ENCODE measurements around the gene RNF166.

RNF166 gene

GRCh38 chr16:88723507-88723887, 17.3 kb upstream of the RNF166 start:
- TF ChIP-seq CTCF (IDR thresholded peaks at IDR 0.05; ENCODE audit: low read depth, low read length) = no peak
- H3K4me3 ChIP-seq (replicated peaks in 1 of 2; ENCODE audit: low read depth in 2 of 2, low read length in 2 of 2) = no peak overlapping the region
- DNase-seq (ENCODE audit: low read depth in 2 of 2) = no peak

- no peak for DNase-seq (ENCODE audit: low read depth in 2 of 2)
- no peak overlapping the region for H3K4me3 ChIP-seq (replicated peaks in 1 of 2; ENCODE audit: low read depth in 2 of 2, low read length in 2 of 2)
- no peak for TF ChIP-seq CTCF (IDR thresholded peaks at IDR 0.05; ENCODE audit: low read depth, low read length)
Measured at GRCh38 chr16:88722784-88723506, 16.7 kb upstream of the RNF166 start.

- no peak overlapping the region for H3K4me3 ChIP-seq (replicated peaks in 1 of 2; ENCODE audit: low read depth in 2 of 2, low read length in 2 of 2)
- DNase-seq (ENCODE audit: low read depth in 2 of 2) = no peak
- no peak for TF ChIP-seq CTCF (IDR thresholded peaks at IDR 0.05; ENCODE audit: low read depth, low read length)
Measured at GRCh38 chr16:88721815-88722755, 15.9 kb upstream of the RNF166 start.

- no peak for TF ChIP-seq CTCF (IDR thresholded peaks at IDR 0.05; ENCODE audit: low read depth, low read length)
- DNase-seq (ENCODE audit: low read depth in 2 of 2) = no peak
- no peak overlapping the region for H3K4me3 ChIP-seq (replicated peaks in 1 of 2; ENCODE audit: low read depth in 2 of 2, low read length in 2 of 2)
Measured at GRCh38 chr16:88721236-88721635, 15.0 kb upstream of the RNF166 start.

- no peak overlapping the region for H3K4me3 ChIP-seq (replicated peaks in 1 of 2; ENCODE audit: low read depth in 2 of 2, low read length in 2 of 2)
- no peak for DNase-seq (ENCODE audit: low read depth in 2 of 2)
- TF ChIP-seq CTCF (IDR thresholded peaks at IDR 0.05; ENCODE audit: low read depth, low read length) = no peak
Measured at GRCh38 chr16:88720396-88720970, 14.3 kb upstream of the RNF166 start.

- no peak for TF ChIP-seq CTCF (IDR thresholded peaks at IDR 0.05; ENCODE audit: low read depth, low read length)
- DNase-seq (ENCODE audit: low read depth in 2 of 2) = no peak
- no peak overlapping the region for H3K4me3 ChIP-seq (replicated peaks in 1 of 2; ENCODE audit: low read depth in 2 of 2, low read length in 2 of 2)
Measured at GRCh38 chr16:88719933-88720296, 13.7 kb upstream of the RNF166 start.
